HepG2 (cell line): Measurements from ENCODE around the gene FAM167B. TPM values are rescaled to one million over a fixed set of nuclear protein-coding genes. Genes with fewer than 3 reads are reported as not detected.

Experiments used
- CHCHD3 ChIP-seq: sonication (generic); formaldehyde crosslinking; IDR thresholded peaks from 2 replicates; pipeline ENCODE4 v1.8.0; 2022; ENCODE audit warnings: mild to moderate bottlenecking, missing genetic modification reagents, moderate library complexity
- FOXC1 ChIP-seq: sonication (generic); formaldehyde crosslinking; IDR thresholded peaks from 2 replicates; pipeline ENCODE4 v1.8.0; 2022; ENCODE audit warnings: mild to moderate bottlenecking, missing genetic modification reagents, borderline replicate concordance
- FOXK1 ChIP-seq: sonication (generic); formaldehyde crosslinking; IDR thresholded peaks from 2 replicates; pipeline ENCODE4 v1.4.0; 2020; ENCODE audit warnings: low read depth, missing genetic modification reagents, borderline replicate concordance
- NRL ChIP-seq: sonication (generic); formaldehyde crosslinking; IDR thresholded peaks from 2 replicates; pipeline ENCODE4 v1.5.0; 2020; ENCODE audit warnings: missing genetic modification reagents, mild to moderate bottlenecking, moderate library complexity, borderline replicate concordance
- POLR2A ChIP-seq, 2 experiments: IDR thresholded peaks; 2 replicates each; pipeline ENCODE4 v1.6.1; 2011; ENCODE audit warnings: low read depth in 2 of 2, low read length in 2 of 2, mild to moderate bottlenecking in 1 of 2, moderate library complexity in 1 of 2; ENCODE audit not compliant: insufficient read depth in 1 of 2
- RBFOX2 ChIP-seq: fragments of 200-400 bp; formaldehyde crosslinking; IDR thresholded peaks from 2 replicates; pipeline ENCODE4 v1.6.1; 2017; ENCODE audit warnings: low read depth, mild to moderate bottlenecking, low read length
- SKI ChIP-seq: fragments of 450-650 bp; IDR thresholded peaks from one replicate; pipeline ENCODE4 v1.6.1; 2018; ENCODE audit warnings: mild to moderate bottlenecking; ENCODE audit not compliant: partially characterized antibody
- SNAPC2 ChIP-seq: sonication (generic); formaldehyde crosslinking; IDR thresholded peaks from 2 replicates; pipeline ENCODE4 v1.8.1; 2022; ENCODE audit warnings: mild to moderate bottlenecking, missing genetic modification reagents
- SRY ChIP-seq: sonication (generic); formaldehyde crosslinking; IDR thresholded peaks from 2 replicates; pipeline ENCODE4 v1.8.0; 2022; ENCODE audit warnings: mild to moderate bottlenecking, missing genetic modification reagents
- ZBTB7A ChIP-seq: sonication (generic); formaldehyde crosslinking; IDR thresholded peaks from 2 replicates; pipeline ENCODE4 v1.8.0; 2022; ENCODE audit warnings: mild to moderate bottlenecking, missing genetic modification reagents
- ZSCAN29 ChIP-seq: sonication (generic); formaldehyde crosslinking; conservative IDR thresholded peaks from 2 replicates; pipeline ENCODE4 v1.4.0; 2020; ENCODE audit warnings: mild to moderate bottlenecking, missing genetic modification reagents
- polyA plus RNA-seq, 8 experiments: library from polyadenylated mRNA; depleted of rRNA in 3 of 8; stranded (reverse) in 7 of 8; unstranded in 1 of 8; fragments of >200 nt; fragmentation: Illumina TruSeq in 4 of 8; extraction: Trizol in 4 of 8; gene quantifications; 2 replicates each; pipeline versions ENCODE4 v1.2.1 to v1.2.3, GENCODE V29; 2011 to 2016; ENCODE audit warnings: low read depth in 4 of 8, missing spikeins in 1 of 8, mixed read lengths in 1 of 8; ENCODE audit not compliant: insufficient read depth in 1 of 8
- total RNA-seq, 5 experiments: library from RNA; depleted of rRNA; stranded (reverse); fragments of >200 nt; fragmentation: Illumina TruSeq; extraction: Trizol; gene quantifications; 2 replicates each; pipeline ENCODE4 v1.2.3, GENCODE V29; 2016; ENCODE audit warnings: low read depth in 1 of 5
- TF ChIP-seq, protein P1 (sequence below): fragments of 450-650 bp; IDR thresholded peaks from 2 replicates; pipeline ENCODE4 v1.6.1; 2016
- TF ChIP-seq, protein P2 (sequence below): sonication (generic); formaldehyde crosslinking; IDR thresholded peaks from 2 replicates; pipeline ENCODE4 v1.8.1; 2023; ENCODE audit warnings: mild to moderate bottlenecking, missing genetic modification reagents, borderline replicate concordance
- TF ChIP-seq, protein P3 (sequence below): sonication (generic); formaldehyde crosslinking; IDR thresholded peaks from 2 replicates; pipeline ENCODE4 v1.5.0; 2020; ENCODE audit warnings: mild to moderate bottlenecking, missing genetic modification reagents

Gene FAM167B
- total and polyA plus RNA-seq, 2 of the 13 experiments (the other 11 are each of a cell fraction or from before 2014, with no cell fraction given) = 0.15 to 0.70 TPM

DNA sequence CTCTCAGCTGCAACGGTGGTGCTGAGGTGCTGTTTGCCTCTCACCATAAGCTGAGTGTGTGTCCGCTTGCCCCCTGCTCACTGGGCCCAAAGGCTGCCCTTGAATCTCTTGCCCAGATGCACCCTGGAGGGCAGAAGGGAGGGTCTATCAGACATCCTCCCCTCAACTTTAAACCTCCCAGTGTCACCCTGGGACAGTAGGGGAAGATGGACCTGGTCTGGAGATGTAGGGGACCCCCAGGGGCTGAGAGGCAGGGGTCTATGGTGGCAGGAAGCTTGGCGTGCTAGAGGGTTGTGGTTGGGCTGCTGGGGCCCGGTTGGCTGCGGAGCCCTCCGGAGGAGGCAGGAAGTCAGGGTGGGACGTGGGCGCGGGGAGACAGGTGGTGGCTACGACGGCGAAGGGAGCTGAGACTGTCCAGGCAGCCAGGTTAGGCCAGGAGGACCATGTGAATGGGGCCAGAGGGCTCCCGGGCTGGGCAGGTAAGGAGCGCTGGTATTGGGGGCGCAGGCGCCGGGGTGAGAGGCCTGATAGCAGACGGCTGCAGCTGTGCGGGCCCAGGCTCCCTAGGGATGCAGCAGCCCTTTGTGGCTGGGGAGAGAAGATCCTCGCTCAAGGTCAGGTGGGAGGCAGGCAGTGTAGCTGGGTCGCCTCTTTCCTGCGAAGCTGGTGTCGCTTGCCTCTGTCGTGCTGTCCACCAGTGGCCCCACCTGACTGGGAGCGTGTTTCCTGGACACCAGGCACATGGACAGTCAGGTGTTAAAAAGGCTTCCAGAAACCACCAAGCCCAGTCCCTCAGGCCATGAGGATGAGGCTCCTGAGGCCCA, 4.1 kb downstream of the FAM167B start, which contains the start of gene LCK (continued):
- TF ChIP-seq, protein P1, sequence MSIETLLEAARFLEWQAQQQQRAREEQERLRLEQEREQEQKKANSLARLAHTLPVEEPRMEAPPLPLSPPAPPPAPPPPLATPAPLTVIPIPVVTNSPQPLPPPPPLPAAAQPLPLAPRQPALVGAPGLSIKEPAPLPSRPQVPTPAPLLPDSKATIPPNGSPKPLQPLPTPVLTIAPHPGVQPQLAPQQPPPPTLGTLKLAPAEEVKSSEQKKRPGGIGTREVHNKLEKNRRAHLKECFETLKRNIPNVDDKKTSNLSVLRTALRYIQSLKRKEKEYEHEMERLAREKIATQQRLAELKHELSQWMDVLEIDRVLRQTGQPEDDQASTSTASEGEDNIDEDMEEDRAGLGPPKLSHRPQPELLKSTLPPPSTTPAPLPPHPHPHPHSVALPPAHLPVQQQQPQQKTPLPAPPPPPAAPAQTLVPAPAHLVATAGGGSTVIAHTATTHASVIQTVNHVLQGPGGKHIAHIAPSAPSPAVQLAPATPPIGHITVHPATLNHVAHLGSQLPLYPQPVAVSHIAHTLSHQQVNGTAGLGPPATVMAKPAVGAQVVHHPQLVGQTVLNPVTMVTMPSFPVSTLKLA = no peak
- TF ChIP-seq FOXK1 (CRISPR knock-in tag) (no peak), POLR2A (IDR thresholded peaks at IDR 0.05; ENCODE audit: insufficient read depth in 1 of 2, low read depth in 2 of 2, low read length in 2 of 2) (peak in 1 of 2 experiments; percentile 79; a peak in 3 of 4 replicates), ZBTB7A (no peak), RBFOX2 (peak; percentile 49; the same call in 1 of the 2 replicates), ZSCAN29 (CRISPR knock-in tag) (no peak), CHCHD3 (CRISPR knock-in tag) (peak; percentile 66; the same call in 1 of the 2 replicates), SRY (CRISPR knock-in tag) (0 out of 2 replicates have a peak, but pooled peaks have one; percentile 48), SNAPC2 (CRISPR knock-in tag) (peak; percentile 88), SKI (no peak), FOXC1 (CRISPR knock-in tag) (0 out of 2 replicates have a peak, but pooled peaks have one; percentile 65), NRL (CRISPR knock-in tag) (0 out of 2 replicates have a peak, but pooled peaks have one; percentile 53)
- TF ChIP-seq, protein P2, sequence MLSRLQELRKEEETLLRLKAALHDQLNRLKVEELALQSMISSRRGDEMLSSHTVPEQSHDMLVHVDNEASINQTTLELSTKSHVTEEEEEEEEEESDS = peak; percentile 89
- TF ChIP-seq, protein P3, sequence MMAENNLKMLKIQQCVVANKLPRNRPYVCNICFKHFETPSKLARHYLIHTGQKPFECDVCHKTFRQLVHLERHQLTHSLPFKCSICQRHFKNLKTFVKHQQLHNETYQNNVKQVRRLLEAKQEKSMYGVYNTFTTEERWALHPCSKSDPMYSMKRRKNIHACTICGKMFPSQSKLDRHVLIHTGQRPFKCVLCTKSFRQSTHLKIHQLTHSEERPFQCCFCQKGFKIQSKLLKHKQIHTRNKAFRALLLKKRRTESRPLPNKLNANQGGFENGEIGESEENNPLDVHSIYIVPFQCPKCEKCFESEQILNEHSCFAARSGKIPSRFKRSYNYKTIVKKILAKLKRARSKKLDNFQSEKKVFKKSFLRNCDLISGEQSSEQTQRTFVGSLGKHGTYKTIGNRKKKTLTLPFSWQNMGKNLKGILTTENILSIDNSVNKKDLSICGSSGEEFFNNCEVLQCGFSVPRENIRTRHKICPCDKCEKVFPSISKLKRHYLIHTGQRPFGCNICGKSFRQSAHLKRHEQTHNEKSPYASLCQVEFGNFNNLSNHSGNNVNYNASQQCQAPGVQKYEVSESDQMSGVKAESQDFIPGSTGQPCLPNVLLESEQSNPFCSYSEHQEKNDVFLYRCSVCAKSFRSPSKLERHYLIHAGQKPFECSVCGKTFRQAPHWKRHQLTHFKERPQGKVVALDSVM (CRISPR knock-in tag) = no peak
